Lower lobe of right lung (tissue), 2 donors: ENCODE results near the gene ZP1. TPM values are rescaled to one million over a fixed set of nuclear protein-coding genes. Genes with fewer than 3 reads are reported as not detected.
A peak's percentile ranks its signal among the peaks of the same experiment; 100 is the strongest.
"Not testable (repeated sequence)": the region's sequence is repeated elsewhere in the genome, so short reads cannot be mapped to it uniquely, and the experiment has no call there.

Experiments used
- ATAC-seq, 2 donors: fragments of 200-7000 bp; cut with Tn5 transposase; one replicate each; pipeline ENCODE4 v1.9.1; 2020 to 2022; ENCODE audit warnings: mild to moderate bottlenecking in 2 of 2, moderate library complexity in 2 of 2
- DNase-seq: peaks from one replicate; pipeline ENCODE4 v3.0.0-alpha.2; 2020
- H3K27ac ChIP-seq: fragments of 200-600 bp; one replicate; pipeline ENCODE4 v1.8.0; 2022
- H3K27me3 ChIP-seq: fragments of 200-600 bp; one replicate; pipeline ENCODE4 v1.8.0; 2022; ENCODE audit warnings: low read depth
- H3K36me3 ChIP-seq: fragments of 200-600 bp; one replicate; pipeline ENCODE4 v1.8.0; 2022; ENCODE audit warnings: mild to moderate bottlenecking
- H3K4me1 ChIP-seq: fragments of 200-600 bp; one replicate; pipeline ENCODE4 v1.8.0; 2022
- H3K4me3 ChIP-seq: fragments of 200-600 bp; one replicate; pipeline ENCODE4 v1.8.0; 2022; ENCODE audit warnings: mild to moderate bottlenecking
- H3K9me3 ChIP-seq: fragments of 200-600 bp; one replicate; pipeline ENCODE4 v1.8.0; 2022
- CTCF ChIP-seq: fragments of 200-600 bp; IDR thresholded peaks from one replicate; pipeline ENCODE4 v1.8.0; 2022; ENCODE audit warnings: antibody characterized with exemption, mild to moderate bottlenecking
- intact Hi-C: fragments of 100-400 bp; cut with DNase I; formaldehyde crosslinking; loops from one replicate; pipeline ENCODE4 v1.11.0; 2022
- total RNA-seq: library from RNA; stranded (reverse); fragmentation: NEBNext Ultra II Directional; extraction: Animal tissue kit (Norgen Biotek cat#: 25700); gene quantifications from one replicate; pipeline ENCODE4 v1.2.1, GENCODE V29; 2021
- donor health status: DM: no; HTN: yes; CAD: no; lungs with severe emphysema.

The ZP1 gene
- total RNA-seq, 1 donor from 2014 or later, result not detected

- H3K27me3 ChIP-seq, result no peaks in the 10 kb centered on the region
- peak overlapping the region; percentile 96 for H3K4me3 ChIP-seq
- no peak overlapping the region for H3K27ac ChIP-seq
- no peaks in the 10 kb centered on the region for H3K9me3 ChIP-seq
- H3K4me1 ChIP-seq, result peaks cover 28% of the 10 kb centered on the region
- no peak for ATAC-seq
- DNase-seq, result no peak
- peaks cover 41% of the 10 kb centered on the region for H3K36me3 ChIP-seq
- intact Hi-C loops, result no loop called here
- no peak for TF ChIP-seq CTCF
These were observed 37.7 kb downstream of the ZP1 start for GRCh38 chr11:60905047-60905446.

- Histone ChIP-seq H3K36me3 (peaks cover 35% of the 10 kb centered on the region), H3K27me3 (no peaks in the 10 kb centered on the region), H3K4me1 (peaks cover 30% of the 10 kb centered on the region), H3K27ac (peak overlapping the region; percentile 91), H3K9me3 (no peaks in the 10 kb centered on the region), H3K4me3 (peak overlapping the region; percentile 96)
- intact Hi-C loops, result no loop called here
- no peak for TF ChIP-seq CTCF
- DNase-seq (no peak), ATAC-seq (peak in 1 of 2 donors; percentile 18)
These were observed 38.3 kb downstream of the ZP1 start for GRCh38 chr11:60905551-60906113.

- peaks cover 37% of the 10 kb centered on the region for H3K4me1 ChIP-seq
- H3K36me3 ChIP-seq, result peaks cover 28% of the 10 kb centered on the region
- H3K4me3 ChIP-seq, result peak within 1 kb of the TSS; percentile 96
- DNase-seq (peak; percentile 96), ATAC-seq (peak; percentile 97 to 99)
- TF ChIP-seq CTCF, result no peak
- peak within 1 kb of the TSS; percentile 91 for H3K27ac ChIP-seq
- H3K27me3 ChIP-seq, result no peaks in the 10 kb centered on the region
- intact Hi-C loops, result no loop called here
- H3K9me3 ChIP-seq, result no peaks in the 10 kb centered on the region
These were observed 39.0 kb downstream of the ZP1 start, which contains the start of gene PRPF19 for GRCh38 chr11:60906132-60906972. Gene PRPF19 (minus strand): TSS chr11:60906585. CDS start chr11:60906382, 203 bp downstream.

GRCh38 chr11:60908803-60909202 is 41.5 kb downstream of the ZP1 start:
- Histone ChIP-seq H3K4me1 (peaks cover 52% of the 10 kb centered on the region), H3K27me3 (no peaks in the 10 kb centered on the region), H3K36me3 (peaks cover 4% of the 10 kb centered on the region), H3K27ac (no peak overlapping the region), H3K4me3 (no peak overlapping the region), H3K9me3 (no peaks in the 10 kb centered on the region)
- ATAC-seq, result no peak
- no peak for DNase-seq
- intact Hi-C loops, result no loop called here
- no peak for TF ChIP-seq CTCF

GRCh38 chr11:60909680-60910280 is 42.4 kb downstream of the ZP1 start:
- intact Hi-C loops, DNase-seq, H3K27ac ChIP-seq, ATAC-seq, H3K27me3 ChIP-seq, H3K9me3 ChIP-seq, H3K4me3 ChIP-seq, H3K36me3 ChIP-seq: not testable (repeated sequence)
- peaks cover 42% of the 10 kb centered on the region for H3K4me1 ChIP-seq
